Stomach (tissue), 9 donors: Measurements from ENCODE around the gene SEMA5A. TPM values are rescaled to one million over a fixed set of nuclear protein-coding genes. Genes with fewer than 3 reads are reported as not detected.

ENCODE experiments used
- DNase-seq, 2 donors: peaks; one replicate each; pipeline versions ENCODE4 v3.0.0 to v3.0.0-alpha.2; 2013 to 2019
- H3K27ac ChIP-seq, 5 donors: fragments of 200-600 bp in 4 of 5; sonication (generic) in 4 of 5; one replicate each; pipeline ENCODE4 v1.5.1; 2013 to 2019; ENCODE audit warnings: mild to moderate bottlenecking in 1 of 5, moderate library complexity in 1 of 5
- H3K27me3 ChIP-seq, 3 donors: fragments of 200-600 bp; sonication (generic); one replicate each; pipeline ENCODE4 v1.5.1; 2017 to 2019; ENCODE audit warnings: mixed run types in 1 of 3
- H3K36me3 ChIP-seq, 4 donors: fragments of 200-600 bp; sonication (generic); 1 replicate in 3 of 4; 2 replicates in 1 of 4; pipeline ENCODE4 v1.5.1; 2016 to 2019
- H3K4me1 ChIP-seq, 4 donors: fragments of 200-600 bp; sonication (generic); one replicate each; pipeline ENCODE4 v1.5.1; 2016 to 2019
- H3K4me3 ChIP-seq, 4 donors: fragments of 200-600 bp; sonication (generic) in 3 of 4; one replicate each; pipeline ENCODE4 v1.5.1; 2016 to 2019; ENCODE audit warnings: mild to moderate bottlenecking in 1 of 4
- H3K9me3 ChIP-seq, 4 donors: fragments of 200-600 bp; sonication (generic); one replicate each; pipeline ENCODE4 v1.5.1; 2016 to 2019
- CTCF ChIP-seq, 7 experiments: fragments of 450-650 bp in 4 of 7; fragments of 200-600 bp in 3 of 7; sonication (generic) in 3 of 7; IDR thresholded peaks; one replicate each; pipeline ENCODE4 v1.5.1; 2016 to 2019; ENCODE audit warnings: antibody characterized with exemption in 7 of 7, control low read depth in 2 of 7, mild to moderate bottlenecking in 1 of 7
- EP300 ChIP-seq: sonication (generic); formaldehyde crosslinking; IDR thresholded peaks from one replicate; pipeline ENCODE4 v1.6.1; 2017; ENCODE audit warnings: antibody characterized with exemption
- POLR2A ChIP-seq, 4 donors: fragments of 450-650 bp; IDR thresholded peaks; one replicate each; pipeline ENCODE4 v1.6.1; 2016; ENCODE audit warnings: antibody characterized with exemption in 4 of 4, control low read depth in 2 of 4, mild to moderate bottlenecking in 1 of 4, moderate library complexity in 1 of 4
- POLR2AphosphoS5 ChIP-seq, 3 donors: sonication (generic); formaldehyde crosslinking; IDR thresholded peaks; one replicate each; pipeline ENCODE4 v1.6.1; 2016; ENCODE audit warnings: antibody characterized with exemption in 3 of 3
- WGBS, 5 donors: extraction: QIAGEN DNeasy Blood & Tissue Kit in 3 of 5; methylation state at CpG; one replicate each; pipeline versions ENCODE4 v1.1.5 to v1.1.7; 2013 to 2018; 5-methylcytosine and 5-hydroxymethylcytosine counted together
- intact Hi-C: fragments of 100-400 bp; cut with DNase I; formaldehyde crosslinking; loops from one replicate; pipeline ENCODE4 v1.15.1; 2023; ENCODE audit warnings: low total_unique reads
- polyA plus RNA-seq, 3 donors: library from polyadenylated mRNA; stranded (reverse); fragments of 200-250 nt; gene quantifications; one replicate each; pipeline ENCODE4 v1.2.3, GENCODE V29; 2013
- total RNA-seq, 5 donors: library from RNA; depleted of rRNA; stranded (reverse); fragments of >200 nt; gene quantifications; one replicate each; pipeline versions ENCODE4 v1.1.0 to v1.2.3, GENCODE V29; 2014 to 2016
- donor health status: healthy with polysubstance abuse.
- donor health status: Bipolar disorder and iron deficiency.
- donor health status: healthy.

Gene SEMA5A
- total and polyA plus RNA-seq, 8 donors, result 0.62 to 26.4 (median 3.2) TPM

- Histone ChIP-seq H3K9me3 (no peaks in the 10 kb centered on the region), H3K4me3 (no peak overlapping the region), H3K4me1 (no peaks in the 10 kb centered on the region), H3K27ac (no peak overlapping the region), H3K36me3 (no peaks in the 10 kb centered on the region), H3K27me3 (no peaks in the 10 kb centered on the region)
- no peak for TF ChIP-seq POLR2AphosphoS5 (IDR thresholded peaks at IDR 0.05)
- no peak for TF ChIP-seq EP300
- no peak for TF ChIP-seq POLR2A (IDR thresholded peaks at IDR 0.05)
- TF ChIP-seq CTCF (IDR thresholded peaks at IDR 0.05), result no peak
- 53 to 72% (median 63%) methylated on average over 5 of the region's 5 CpGs for WGBS, 5 donors
- intact Hi-C loops, result no loop called here
- no peak for DNase-seq
Observed at GRCh38 chr5:9015260-9015936, 530.5 kb downstream of the SEMA5A start.

GRCh38 chr5:9013147-9013546 lies 532.7 kb downstream of the SEMA5A start:
- H3K36me3 ChIP-seq, result no peaks in the 10 kb centered on the region

GRCh38 chr5:9009931-9010651 lies 535.8 kb downstream of the SEMA5A start:
- H3K4me1 ChIP-seq, result no peaks in the 10 kb centered on the region
- WGBS, 5 donors, result 68 to 75% (median 68%) methylated on average over 7 of the region's 7 CpGs
- H3K36me3 ChIP-seq, result no peaks in the 10 kb centered on the region
- no peak overlapping the region for H3K27ac ChIP-seq
- H3K27me3 ChIP-seq, result no peaks in the 10 kb centered on the region
- TF ChIP-seq EP300 (no peak), POLR2AphosphoS5 (IDR thresholded peaks at IDR 0.05) (no peak), POLR2A (IDR thresholded peaks at IDR 0.05) (no peak), CTCF (IDR thresholded peaks at IDR 0.05) (no peak)
- H3K4me3 ChIP-seq, result no peak overlapping the region
- DNase-seq, result no peak
- intact Hi-C loops, result no loop called here
- no peaks in the 10 kb centered on the region for H3K9me3 ChIP-seq

More at GRCh38 chr5:9013147-9013546, 532.7 kb downstream of the SEMA5A start:
- DNase-seq, result no peak
- H3K9me3 ChIP-seq, result no peaks in the 10 kb centered on the region
- H3K4me1 ChIP-seq, result no peaks in the 10 kb centered on the region
- TF ChIP-seq POLR2A (IDR thresholded peaks at IDR 0.05), result no peak
- no peak for TF ChIP-seq EP300
- no peak for TF ChIP-seq POLR2AphosphoS5 (IDR thresholded peaks at IDR 0.05)
- no peak for TF ChIP-seq CTCF (IDR thresholded peaks at IDR 0.05)
- no peak overlapping the region for H3K27ac ChIP-seq
- H3K27me3 ChIP-seq, result no peaks in the 10 kb centered on the region
- intact Hi-C loops, result no loop called here
- no peak overlapping the region for H3K4me3 ChIP-seq
- WGBS, 5 donors, result 60 to 81% (median 73%) methylated on average over 6 of the region's 6 CpGs

- no peak for DNase-seq
- intact Hi-C loops, result no loop called here
- Histone ChIP-seq H3K4me1 (no peaks in the 10 kb centered on the region), H3K36me3 (no peaks in the 10 kb centered on the region), H3K4me3 (no peak overlapping the region), H3K27ac (no peak overlapping the region), H3K27me3 (no peaks in the 10 kb centered on the region), H3K9me3 (peaks cover 0 to 4% (median 0%) of the 10 kb centered on the region in 4 donors)
- no peak for TF ChIP-seq POLR2AphosphoS5 (IDR thresholded peaks at IDR 0.05)
- no peak for TF ChIP-seq CTCF (IDR thresholded peaks at IDR 0.05)
- no peak for TF ChIP-seq POLR2A (IDR thresholded peaks at IDR 0.05)
- 13 to 40% (median 25%) methylated on average over 1 of the region's 1 CpG for WGBS, 5 donors
Observed at GRCh38 chr5:8997542-8998070, 548.3 kb downstream of the SEMA5A start.
